Ectodermal cell (in vitro differentiated cells): ENCODE data around the gene CD44.
"Not testable (repeated sequence)": the region's sequence is repeated elsewhere in the genome, so short reads cannot be mapped to it uniquely, and the experiment has no call there.

ENCODE experiments used
- H3K27ac ChIP-seq: 2 replicates; pipeline ENCODE4 v1.7.0; 2013; ENCODE audit warnings: mild to moderate bottlenecking, low read depth, low read length; ENCODE audit not compliant: insufficient read depth, poor library complexity, severe bottlenecking
- H3K27me3 ChIP-seq: 2 replicates; pipeline ENCODE4 v1.7.0; 2013; ENCODE audit warnings: mild to moderate bottlenecking, low read length; ENCODE audit not compliant: insufficient read depth, control insufficient read depth, poor library complexity, severe bottlenecking
- H3K36me3 ChIP-seq: one replicate; pipeline ENCODE4 v1.7.0; 2013; ENCODE audit warnings: low read length; ENCODE audit not compliant: control insufficient read depth, insufficient read depth
- H3K4me1 ChIP-seq: one replicate; pipeline ENCODE4 v1.7.0; 2013; ENCODE audit warnings: low read length; ENCODE audit not compliant: control insufficient read depth, insufficient read depth
- H3K4me3 ChIP-seq: 2 replicates; pipeline ENCODE4 v1.7.0; 2013; ENCODE audit warnings: low read depth, low read length, control low read depth; ENCODE audit not compliant: insufficient read depth
- H3K9me3 ChIP-seq: 2 replicates; pipeline ENCODE4 v1.7.0; 2013; ENCODE audit warnings: mild to moderate bottlenecking, low read length, moderate library complexity; ENCODE audit not compliant: control insufficient read depth
- WGBS, 2 experiments: methylation state at CpG; one replicate each; pipeline ENCODE4 v1.1.7; 2013; ENCODE audit warnings: missing lambda C conversion rate in 2 of 2; 5-methylcytosine and 5-hydroxymethylcytosine counted together

The CD44 gene

GRCh38 chr11:35225946-35226520 is 87.1 kb downstream of the CD44 start:
- H3K4me1 ChIP-seq, result peaks cover 15% of the 10 kb centered on the region
- H3K36me3 ChIP-seq, result no peaks in the 10 kb centered on the region
- WGBS, 2 experiments, result 93 to 96% methylated on average over 1 to 2 of the region's 3 CpGs
- no peaks in the 10 kb centered on the region for H3K9me3 ChIP-seq
- H3K27me3 ChIP-seq, result no peaks in the 10 kb centered on the region
- no peak overlapping the region for H3K27ac ChIP-seq
- no peak overlapping the region for H3K4me3 ChIP-seq

GRCh38 chr11:35226756-35227155 is 87.8 kb downstream of the CD44 start:
- H3K4me1 ChIP-seq, result peaks cover 15% of the 10 kb centered on the region
- H3K36me3 ChIP-seq, H3K4me3 ChIP-seq, H3K27me3 ChIP-seq, H3K9me3 ChIP-seq, H3K27ac ChIP-seq: not testable (repeated sequence)
- 89 to 92% methylated on average over 6 of the region's 6 CpGs for WGBS, 2 experiments

GRCh38 chr11:35227576-35228327 is 88.8 kb downstream of the CD44 start:
- Histone ChIP-seq H3K4me1 (peaks cover 13% of the 10 kb centered on the region), H3K9me3 (no peaks in the 10 kb centered on the region), H3K36me3 (no peaks in the 10 kb centered on the region), H3K4me3 (no peak overlapping the region), H3K27me3 (no peaks in the 10 kb centered on the region), H3K27ac (no peak overlapping the region)
- WGBS, 2 experiments, result 88 to 97% methylated on average over 5 of the region's 5 CpGs

GRCh38 chr11:35228328-35228725 is 89.4 kb downstream of the CD44 start:
- no peak overlapping the region for H3K27ac ChIP-seq
- no peaks in the 10 kb centered on the region for H3K36me3 ChIP-seq
- no peak overlapping the region for H3K4me3 ChIP-seq
- H3K9me3 ChIP-seq, result no peaks in the 10 kb centered on the region
- peaks cover 7% of the 10 kb centered on the region for H3K4me1 ChIP-seq
- H3K27me3 ChIP-seq, result no peaks in the 10 kb centered on the region
- WGBS, 2 experiments, result 96 to 100% methylated on average over 3 of the region's 3 CpGs

GRCh38 chr11:35230388-35230787 is 91.4 kb downstream of the CD44 start:
- no peaks in the 10 kb centered on the region for H3K36me3 ChIP-seq
- H3K4me1 ChIP-seq, result no peaks in the 10 kb centered on the region
- H3K9me3 ChIP-seq, result no peaks in the 10 kb centered on the region
- no peak overlapping the region for H3K27ac ChIP-seq
- WGBS, 2 experiments, result 93 to 100% methylated on average over 1 of the region's 1 CpG
- H3K27me3 ChIP-seq, result no peaks in the 10 kb centered on the region
- H3K4me3 ChIP-seq, result no peak overlapping the region

GRCh38 chr11:35231076-35231860 is 92.3 kb downstream of the CD44 start:
- Histone ChIP-seq H3K36me3 (no peaks in the 10 kb centered on the region), H3K27me3 (no peaks in the 10 kb centered on the region), H3K4me3 (no peak overlapping the region), H3K9me3 (no peaks in the 10 kb centered on the region), H3K4me1 (no peaks in the 10 kb centered on the region), H3K27ac (no peak overlapping the region)
- 95 to 100% methylated on average over 5 of the region's 5 CpGs for WGBS, 2 experiments

- Histone ChIP-seq H3K4me3 (no peak overlapping the region), H3K27me3 (no peaks in the 10 kb centered on the region), H3K27ac (no peak overlapping the region), H3K36me3 (no peaks in the 10 kb centered on the region), H3K9me3 (no peaks in the 10 kb centered on the region), H3K4me1 (no peaks in the 10 kb centered on the region)
- WGBS, 2 experiments, result 89 to 96% methylated on average over 4 of the region's 4 CpGs
Observed at GRCh38 chr11:35232891-35233330, 93.9 kb downstream of the CD44 start.

GRCh38 chr11:35233518-35233917 is 94.5 kb downstream of the CD44 start:
- no peaks in the 10 kb centered on the region for H3K4me1 ChIP-seq

GRCh38 chr11:35234460-35235156 is 95.6 kb downstream of the CD44 start:
- 87 to 90% methylated on average over 3 of the region's 3 CpGs for WGBS, 2 experiments
- Histone ChIP-seq H3K9me3 (no peaks in the 10 kb centered on the region), H3K27me3 (no peaks in the 10 kb centered on the region), H3K4me1 (no peaks in the 10 kb centered on the region), H3K27ac (no peak overlapping the region), H3K36me3 (no peaks in the 10 kb centered on the region), H3K4me3 (no peak overlapping the region)

More at GRCh38 chr11:35233518-35233917, 94.5 kb downstream of the CD44 start:
- WGBS, 2 experiments, result 90 to 94% methylated on average over 1 of the region's 1 CpG
- no peak overlapping the region for H3K4me3 ChIP-seq
- no peaks in the 10 kb centered on the region for H3K27me3 ChIP-seq
- no peak overlapping the region for H3K27ac ChIP-seq
- H3K36me3 ChIP-seq, result no peaks in the 10 kb centered on the region
- H3K9me3 ChIP-seq, result no peaks in the 10 kb centered on the region

- Histone ChIP-seq H3K36me3 (no peaks in the 10 kb centered on the region), H3K4me1 (no peaks in the 10 kb centered on the region), H3K9me3 (no peaks in the 10 kb centered on the region), H3K4me3 (no peak overlapping the region), H3K27ac (no peak overlapping the region), H3K27me3 (no peaks in the 10 kb centered on the region)
- WGBS, 2 experiments, result 100% methylated on average over 2 of the region's 2 CpGs
Observed at GRCh38 chr11:35235157-35235468, 96.1 kb downstream of the CD44 start.
